Breast epithelium (tissue), 3 donors: ENCODE measurements around the gene LRRC61.

Source experiments
- POLR2A ChIP-seq: fragments of 450-650 bp; IDR thresholded peaks from one replicate; pipeline ENCODE4 v1.6.1; 2016; ENCODE audit warnings: antibody characterized with exemption, mild to moderate bottlenecking, moderate library complexity
- TF ChIP-seq, protein P1 (sequence below), 3 donors: fragments of 450-650 bp; IDR thresholded peaks; one replicate each; pipeline ENCODE4 v1.5.1; 2016 to 2017; ENCODE audit warnings: antibody characterized with exemption in 3 of 3, mild to moderate bottlenecking in 3 of 3, moderate library complexity in 3 of 3

DNA sequence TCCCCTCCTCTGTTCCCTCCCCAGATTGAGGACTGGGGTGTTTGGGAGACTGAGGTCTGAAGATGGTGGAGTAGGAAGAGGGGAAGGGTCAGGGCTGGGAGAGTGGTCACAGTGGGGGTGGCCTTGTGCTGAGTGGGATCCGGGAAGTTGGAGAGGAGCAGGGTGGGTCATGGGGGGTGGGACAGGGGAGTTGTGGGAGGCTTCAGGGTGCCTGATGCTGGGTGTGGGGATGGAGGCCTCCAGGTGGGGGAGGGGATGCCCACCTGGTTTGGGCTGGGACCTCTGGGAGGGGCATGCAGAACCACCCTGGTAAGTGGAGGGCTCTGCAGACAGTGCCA is 58.6 kb downstream of the LRRC61 start:
- no peak for TF ChIP-seq POLR2A
- TF ChIP-seq, protein P1, sequence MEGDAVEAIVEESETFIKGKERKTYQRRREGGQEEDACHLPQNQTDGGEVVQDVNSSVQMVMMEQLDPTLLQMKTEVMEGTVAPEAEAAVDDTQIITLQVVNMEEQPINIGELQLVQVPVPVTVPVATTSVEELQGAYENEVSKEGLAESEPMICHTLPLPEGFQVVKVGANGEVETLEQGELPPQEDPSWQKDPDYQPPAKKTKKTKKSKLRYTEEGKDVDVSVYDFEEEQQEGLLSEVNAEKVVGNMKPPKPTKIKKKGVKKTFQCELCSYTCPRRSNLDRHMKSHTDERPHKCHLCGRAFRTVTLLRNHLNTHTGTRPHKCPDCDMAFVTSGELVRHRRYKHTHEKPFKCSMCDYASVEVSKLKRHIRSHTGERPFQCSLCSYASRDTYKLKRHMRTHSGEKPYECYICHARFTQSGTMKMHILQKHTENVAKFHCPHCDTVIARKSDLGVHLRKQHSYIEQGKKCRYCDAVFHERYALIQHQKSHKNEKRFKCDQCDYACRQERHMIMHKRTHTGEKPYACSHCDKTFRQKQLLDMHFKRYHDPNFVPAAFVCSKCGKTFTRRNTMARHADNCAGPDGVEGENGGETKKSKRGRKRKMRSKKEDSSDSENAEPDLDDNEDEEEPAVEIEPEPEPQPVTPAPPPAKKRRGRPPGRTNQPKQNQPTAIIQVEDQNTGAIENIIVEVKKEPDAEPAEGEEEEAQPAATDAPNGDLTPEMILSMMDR (IDR thresholded peaks at IDR 0.05): no peak
